NCI-H446 (cell line): ENCODE results near the gene VEZT.
"Not testable (repeated sequence)": the region's sequence is repeated elsewhere in the genome, so short reads cannot be mapped to it uniquely, and the experiment has no call there.

ENCODE experiments used
- DNase-seq, 2 experiments: peaks; one replicate each; lab custom pipeline; 2025; lab: John Stamatoyannopoulos, UW

The VEZT gene, protein sequence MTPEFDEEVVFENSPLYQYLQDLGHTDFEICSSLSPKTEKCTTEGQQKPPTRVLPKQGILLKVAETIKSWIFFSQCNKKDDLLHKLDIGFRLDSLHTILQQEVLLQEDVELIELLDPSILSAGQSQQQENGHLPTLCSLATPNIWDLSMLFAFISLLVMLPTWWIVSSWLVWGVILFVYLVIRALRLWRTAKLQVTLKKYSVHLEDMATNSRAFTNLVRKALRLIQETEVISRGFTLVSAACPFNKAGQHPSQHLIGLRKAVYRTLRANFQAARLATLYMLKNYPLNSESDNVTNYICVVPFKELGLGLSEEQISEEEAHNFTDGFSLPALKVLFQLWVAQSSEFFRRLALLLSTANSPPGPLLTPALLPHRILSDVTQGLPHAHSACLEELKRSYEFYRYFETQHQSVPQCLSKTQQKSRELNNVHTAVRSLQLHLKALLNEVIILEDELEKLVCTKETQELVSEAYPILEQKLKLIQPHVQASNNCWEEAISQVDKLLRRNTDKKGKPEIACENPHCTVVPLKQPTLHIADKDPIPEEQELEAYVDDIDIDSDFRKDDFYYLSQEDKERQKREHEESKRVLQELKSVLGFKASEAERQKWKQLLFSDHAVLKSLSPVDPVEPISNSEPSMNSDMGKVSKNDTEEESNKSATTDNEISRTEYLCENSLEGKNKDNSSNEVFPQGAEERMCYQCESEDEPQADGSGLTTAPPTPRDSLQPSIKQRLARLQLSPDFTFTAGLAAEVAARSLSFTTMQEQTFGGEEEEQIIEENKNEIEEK

DNA sequence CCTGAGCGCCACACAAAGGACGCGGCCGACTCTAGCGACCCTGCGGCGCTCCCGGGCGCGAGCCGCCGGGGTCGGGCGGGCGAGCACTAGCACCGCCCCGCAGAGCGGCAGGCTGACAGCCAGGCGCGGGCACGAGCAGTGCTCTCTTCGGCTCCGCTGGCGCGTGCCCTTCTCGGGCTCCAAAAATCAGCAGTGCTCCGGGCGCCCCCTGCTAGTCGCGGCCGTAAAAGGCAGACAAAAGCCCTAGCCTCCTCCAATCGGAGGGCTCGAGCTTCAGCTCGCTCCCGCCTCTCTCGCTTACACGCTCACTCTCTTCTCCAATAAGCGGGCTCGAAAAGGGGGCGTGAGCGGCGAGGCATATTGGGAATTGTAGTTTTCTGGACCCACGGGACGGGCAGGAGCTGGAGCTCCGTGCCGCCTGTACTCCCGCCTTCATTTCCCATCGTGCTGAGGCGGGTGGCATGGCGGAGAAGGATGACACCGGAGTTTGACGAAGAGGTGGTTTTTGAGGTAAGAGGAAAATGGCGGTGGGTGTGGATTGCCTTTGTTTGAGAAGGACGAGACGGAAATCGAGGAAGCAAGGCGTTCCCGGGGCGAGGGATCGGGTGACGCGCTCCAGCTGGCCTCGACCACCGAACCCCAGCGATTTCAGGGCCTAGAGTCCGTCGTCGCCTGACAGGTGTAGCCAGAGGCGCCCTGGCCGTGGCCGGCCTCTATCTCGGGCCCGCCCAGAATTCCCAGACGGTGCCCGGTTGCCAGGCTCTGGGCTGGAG lies at the start of gene VEZT, which contains the start of gene FGD6:
VEZT (plus strand) TSS at position 431 of the 773 bp plus-strand sequence; CDS start at position 475, 44 bp downstream.
FGD6 (minus strand) TSS at position 91 of the 773 bp plus-strand sequence. CDS start 227 bp downstream, outside the sequence.
- peak; percentile 97 to 99 for DNase-seq

- DNase-seq: no peak
Measured at GRCh38 chr12:95168746-95169145, 48.9 kb upstream of the VEZT start.

GRCh38 chr12:95169368-95169767 lies 48.2 kb upstream of the VEZT start:
- DNase-seq: no peak

DNA sequence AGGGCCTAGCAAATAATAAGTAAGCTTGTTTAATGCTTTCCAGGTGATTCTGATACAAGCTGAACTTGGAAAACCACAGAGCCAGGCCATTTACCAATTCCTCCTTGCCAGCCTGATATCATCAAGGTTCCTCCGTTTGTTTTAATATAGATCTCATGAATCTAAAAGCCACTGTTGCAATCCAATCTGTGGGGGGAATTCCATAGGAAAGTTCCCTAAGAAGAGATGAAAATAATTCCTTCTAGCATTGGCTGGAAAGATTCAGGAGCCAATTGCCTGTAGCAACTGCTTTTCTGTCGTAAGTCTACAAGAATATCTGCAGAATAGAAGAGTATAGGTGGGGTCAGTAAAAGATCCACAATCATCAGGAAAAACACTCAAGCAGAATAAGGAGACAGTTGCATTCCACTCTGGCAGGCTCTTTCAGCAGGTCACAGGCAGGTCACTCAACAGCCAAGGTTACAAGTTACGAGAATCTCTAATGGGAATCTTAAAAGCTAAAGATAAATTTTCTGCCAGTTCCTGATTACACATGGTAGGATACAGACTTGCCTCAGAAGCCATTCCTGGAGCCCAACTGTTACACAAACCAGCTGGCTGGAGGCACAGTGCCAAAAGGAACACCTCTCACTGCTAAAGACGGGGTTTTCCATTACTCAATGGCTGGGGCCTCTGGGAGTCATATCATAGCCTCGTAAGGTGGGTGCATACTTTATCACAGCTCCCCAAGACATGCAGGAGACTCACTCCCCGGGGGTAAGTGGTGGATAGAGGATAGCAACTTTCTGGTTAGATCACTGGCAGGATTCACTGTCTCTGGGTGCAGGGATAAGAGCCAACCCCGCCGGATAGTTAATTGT lies 44.0 kb upstream of the VEZT start:
- DNase-seq: peak in 1 of 2 experiments; percentile 43

- DNase-seq: no peak
Measured at GRCh38 chr12:95177201-95177768, 40.3 kb upstream of the VEZT start.

- no peak for DNase-seq
Measured at GRCh38 chr12:95178136-95178535, 39.5 kb upstream of the VEZT start.

DNA sequence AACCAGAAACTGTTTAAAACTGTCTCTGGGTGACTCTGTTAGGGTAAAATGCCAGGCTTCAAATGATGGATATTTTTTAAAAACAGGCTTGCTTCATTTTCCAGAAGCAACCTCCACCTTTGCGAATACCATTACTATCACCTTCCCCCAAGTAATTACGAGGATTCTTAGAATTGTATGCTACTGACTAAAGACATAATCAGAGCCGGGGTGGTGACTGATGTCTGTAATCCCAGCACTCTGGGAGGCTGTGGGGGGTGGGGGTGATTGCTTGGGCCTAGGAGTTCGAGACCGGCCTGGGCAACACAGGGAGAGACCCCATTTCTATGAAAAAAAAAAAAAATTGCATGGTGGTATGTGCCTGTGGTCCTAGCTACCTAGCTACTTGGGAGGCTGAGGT lies 38.6 kb upstream of the VEZT start:
- no peak for DNase-seq

- no peak for DNase-seq
Measured at GRCh38 chr12:95181103-95181502, 36.5 kb upstream of the VEZT start.

DNA sequence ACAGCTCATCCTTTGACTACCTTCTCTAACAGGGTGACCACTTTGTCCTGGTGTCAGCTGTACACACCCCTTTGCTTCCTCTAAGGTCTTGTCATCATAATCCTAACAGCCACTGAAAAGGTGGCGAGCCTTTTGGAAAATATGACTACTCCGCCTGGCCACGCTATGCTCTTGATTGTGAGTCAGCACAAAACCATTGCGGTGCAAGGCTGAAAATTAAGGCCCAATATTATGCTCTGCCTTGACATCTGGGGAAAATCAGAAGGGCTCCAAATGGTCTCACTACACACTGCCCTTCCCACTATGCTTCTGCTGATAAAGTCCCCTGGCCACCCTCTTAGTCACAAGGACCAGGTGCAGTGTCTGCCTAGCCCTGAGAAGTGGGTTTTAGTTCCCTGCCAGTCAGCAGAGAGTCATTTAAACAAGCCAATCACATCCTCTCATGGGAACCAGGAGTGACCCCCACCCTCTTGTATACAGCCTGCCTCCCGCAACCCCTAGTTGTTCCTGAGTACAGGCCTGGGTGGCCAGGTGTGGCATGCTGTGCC lies 34.7 kb upstream of the VEZT start:
- DNase-seq: no peak

DNA sequence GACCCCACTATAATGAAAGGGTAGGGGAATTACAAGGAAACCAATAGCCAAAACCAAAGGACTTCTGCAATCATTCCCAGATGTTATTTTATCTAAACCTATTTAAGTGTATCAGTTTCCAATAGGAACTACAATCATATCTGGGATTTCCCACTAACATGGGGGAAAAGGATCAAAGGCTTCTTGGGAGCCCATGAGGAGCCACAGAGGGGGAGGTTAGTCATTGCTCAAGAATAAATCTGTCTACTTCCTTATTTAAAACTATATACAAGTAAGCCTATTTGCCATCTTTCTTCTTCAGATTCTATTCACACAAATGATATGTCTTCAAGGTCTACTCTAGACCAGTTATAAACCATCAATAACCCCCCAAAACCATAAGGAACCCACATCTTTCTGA lies 33.5 kb upstream of the VEZT start:
- DNase-seq: no peak

GRCh38 chr12:95185072-95185471 lies 32.5 kb upstream of the VEZT start:
- DNase-seq: no peak

GRCh38 chr12:95185854-95186253 lies 31.8 kb upstream of the VEZT start:
- no peak for DNase-seq

DNA sequence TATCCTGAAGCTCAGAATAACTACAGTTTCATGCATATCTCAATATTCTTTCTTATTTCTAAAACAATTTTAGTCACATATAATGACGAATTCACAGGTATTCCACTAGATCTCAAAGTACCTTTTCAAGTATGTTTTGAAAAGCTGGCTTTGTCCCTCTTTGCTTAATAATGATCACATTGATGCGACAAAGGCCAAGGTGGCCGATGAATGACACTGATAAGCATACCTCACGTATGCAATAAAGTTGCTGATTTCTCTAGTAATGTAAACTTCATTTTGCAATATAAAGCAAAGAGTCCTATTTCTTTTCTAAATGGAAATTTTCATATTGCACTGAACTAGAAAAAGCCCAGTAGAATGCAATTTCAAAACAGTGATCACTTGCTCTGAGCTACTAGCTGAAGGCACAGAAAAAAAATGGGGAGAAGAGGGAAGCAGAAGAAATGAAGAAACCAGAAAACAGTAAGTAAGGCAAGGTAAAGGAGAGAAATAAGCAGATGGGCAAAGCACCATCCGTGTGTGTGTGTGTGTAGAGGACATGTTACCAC lies 29.7 kb upstream of the VEZT start:
- DNase-seq: no peak

- DNase-seq: no peak
Measured at GRCh38 chr12:95191060-95191696, 26.4 kb upstream of the VEZT start.

GRCh38 chr12:95192271-95192670 lies 25.3 kb upstream of the VEZT start:
- no peak for DNase-seq

DNA sequence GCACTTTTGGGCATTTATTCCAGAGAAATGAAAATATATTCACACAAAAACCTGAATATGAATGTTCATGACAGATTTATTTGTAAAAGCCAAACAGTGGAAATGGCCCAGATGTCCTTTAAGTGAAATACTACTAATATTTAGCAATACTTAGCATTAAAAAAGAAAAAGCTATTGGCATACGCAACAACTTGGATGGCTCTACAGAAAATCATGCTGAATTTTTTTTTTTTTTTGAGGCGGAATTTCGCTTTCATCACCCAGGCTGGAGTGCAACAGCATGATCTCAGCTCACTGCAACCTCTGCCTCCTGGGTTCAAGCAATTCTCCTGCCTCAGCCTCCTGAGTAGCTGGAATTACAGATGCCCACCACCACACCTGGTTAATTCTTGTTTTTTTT lies 24.5 kb upstream of the VEZT start:
- no peak for DNase-seq

- DNase-seq: no peak
Measured at GRCh38 chr12:95195122-95195521, 22.5 kb upstream of the VEZT start.

DNA sequence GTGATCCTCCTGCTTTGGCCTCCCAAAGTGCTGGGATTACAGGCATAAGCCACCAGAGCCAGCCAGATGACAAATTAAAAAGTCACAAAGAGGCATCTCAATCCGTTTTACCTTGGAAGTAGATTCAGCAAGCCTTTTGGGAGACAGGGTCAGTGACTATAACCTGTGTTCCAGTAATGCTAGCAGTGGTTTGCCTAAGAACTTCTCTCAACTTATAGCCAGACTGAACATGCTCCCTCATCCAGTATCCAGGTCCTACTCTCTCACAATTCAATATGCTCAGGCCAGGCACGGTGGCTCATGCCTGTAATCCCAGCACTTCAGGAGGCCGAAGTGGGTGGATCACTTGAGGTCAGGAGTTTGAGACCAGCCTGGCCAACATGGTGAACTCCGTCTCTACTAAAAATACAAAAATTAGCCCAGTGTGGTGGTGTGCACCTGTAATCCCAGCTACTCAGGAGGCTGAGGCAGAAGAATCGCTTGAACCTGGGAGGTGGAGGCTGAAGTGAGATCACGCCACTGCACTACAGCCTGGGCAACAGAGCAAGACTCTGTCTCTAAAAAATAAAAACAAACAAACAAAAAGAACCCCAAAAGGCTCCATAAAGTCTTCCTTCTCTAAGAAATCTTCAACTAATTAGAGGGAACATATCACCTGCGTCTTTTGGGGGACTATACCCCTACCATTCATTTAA lies 20.6 kb upstream of the VEZT start:
- not testable (repeated sequence) for DNase-seq

- DNase-seq: no peak
Measured at GRCh38 chr12:95197636-95198035, 20.0 kb upstream of the VEZT start.
